ENCODE data around the gene STK25.
A peak's percentile ranks its signal among the peaks of the same experiment; 100 is the strongest.
"Not testable (repeated sequence)": the region's sequence is repeated elsewhere in the genome, so short reads cannot be mapped to it uniquely, and the experiment has no call there.

Gene STK25

GRCh38 chr2:241463276-241464135 is 44.9 kb downstream of the STK25 start:
- DNase-seq (ENCODE audit: low read depth): no peak

- DNase-seq (ENCODE audit: low read depth): no peak
These were observed 46.4 kb downstream of the STK25 start for GRCh38 chr2:241461693-241462677.

- no peak for DNase-seq (ENCODE audit: low read depth)
These were observed 47.8 kb downstream of the STK25 start for GRCh38 chr2:241460631-241461030.

GRCh38 chr2:241459520-241459919 is 48.9 kb downstream of the STK25 start:
- no peak for DNase-seq (ENCODE audit: low read depth)

GRCh38 chr2:241458687-241459086 is 49.7 kb downstream of the STK25 start:
- DNase-seq (ENCODE audit: low read depth): no peak

GRCh38 chr2:241456546-241456945 is 51.8 kb downstream of the STK25 start:
- DNase-seq (ENCODE audit: low read depth): no peak

- DNase-seq (ENCODE audit: low read depth): no peak
These were observed 53.4 kb downstream of the STK25 start for GRCh38 chr2:241454837-241455485.

GRCh38 chr2:241453919-241454318 is 54.5 kb downstream of the STK25 start:
- not testable (repeated sequence) for DNase-seq (ENCODE audit: low read depth)

GRCh38 chr2:241451840-241452506 is 56.4 kb downstream of the STK25 start:
- DNase-seq (ENCODE audit: low read depth): no peak

GRCh38 chr2:241450092-241450491 is 58.3 kb downstream of the STK25 start:
- DNase-seq (ENCODE audit: low read depth): not testable (repeated sequence)

- DNase-seq (ENCODE audit: low read depth): no peak
These were observed 63.0 kb downstream of the STK25 start for GRCh38 chr2:241445426-241445825.

GRCh38 chr2:241443486-241444223 is 64.7 kb downstream of the STK25 start:
- DNase-seq (ENCODE audit: low read depth): peak; percentile 82
